HPDE6-E6E7 (cell line): ENCODE data around the gene ABCC10.
"Not testable (repeated sequence)": the region's sequence is repeated elsewhere in the genome, so short reads cannot be mapped to it uniquely, and the experiment has no call there.

ENCODE experiments used
- DNase-seq: peaks from one replicate; pipeline ENCODE4 v3.0.0; 2011; ENCODE audit warnings: missing footprints; ENCODE audit errors: extremely low spot score

Gene ABCC10, protein sequence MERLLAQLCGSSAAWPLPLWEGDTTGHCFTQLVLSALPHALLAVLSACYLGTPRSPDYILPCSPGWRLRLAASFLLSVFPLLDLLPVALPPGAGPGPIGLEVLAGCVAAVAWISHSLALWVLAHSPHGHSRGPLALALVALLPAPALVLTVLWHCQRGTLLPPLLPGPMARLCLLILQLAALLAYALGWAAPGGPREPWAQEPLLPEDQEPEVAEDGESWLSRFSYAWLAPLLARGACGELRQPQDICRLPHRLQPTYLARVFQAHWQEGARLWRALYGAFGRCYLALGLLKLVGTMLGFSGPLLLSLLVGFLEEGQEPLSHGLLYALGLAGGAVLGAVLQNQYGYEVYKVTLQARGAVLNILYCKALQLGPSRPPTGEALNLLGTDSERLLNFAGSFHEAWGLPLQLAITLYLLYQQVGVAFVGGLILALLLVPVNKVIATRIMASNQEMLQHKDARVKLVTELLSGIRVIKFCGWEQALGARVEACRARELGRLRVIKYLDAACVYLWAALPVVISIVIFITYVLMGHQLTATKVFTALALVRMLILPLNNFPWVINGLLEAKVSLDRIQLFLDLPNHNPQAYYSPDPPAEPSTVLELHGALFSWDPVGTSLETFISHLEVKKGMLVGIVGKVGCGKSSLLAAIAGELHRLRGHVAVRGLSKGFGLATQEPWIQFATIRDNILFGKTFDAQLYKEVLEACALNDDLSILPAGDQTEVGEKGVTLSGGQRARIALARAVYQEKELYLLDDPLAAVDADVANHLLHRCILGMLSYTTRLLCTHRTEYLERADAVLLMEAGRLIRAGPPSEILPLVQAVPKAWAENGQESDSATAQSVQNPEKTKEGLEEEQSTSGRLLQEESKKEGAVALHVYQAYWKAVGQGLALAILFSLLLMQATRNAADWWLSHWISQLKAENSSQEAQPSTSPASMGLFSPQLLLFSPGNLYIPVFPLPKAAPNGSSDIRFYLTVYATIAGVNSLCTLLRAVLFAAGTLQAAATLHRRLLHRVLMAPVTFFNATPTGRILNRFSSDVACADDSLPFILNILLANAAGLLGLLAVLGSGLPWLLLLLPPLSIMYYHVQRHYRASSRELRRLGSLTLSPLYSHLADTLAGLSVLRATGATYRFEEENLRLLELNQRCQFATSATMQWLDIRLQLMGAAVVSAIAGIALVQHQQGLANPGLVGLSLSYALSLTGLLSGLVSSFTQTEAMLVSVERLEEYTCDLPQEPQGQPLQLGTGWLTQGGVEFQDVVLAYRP (N-terminal part only)

DNA sequence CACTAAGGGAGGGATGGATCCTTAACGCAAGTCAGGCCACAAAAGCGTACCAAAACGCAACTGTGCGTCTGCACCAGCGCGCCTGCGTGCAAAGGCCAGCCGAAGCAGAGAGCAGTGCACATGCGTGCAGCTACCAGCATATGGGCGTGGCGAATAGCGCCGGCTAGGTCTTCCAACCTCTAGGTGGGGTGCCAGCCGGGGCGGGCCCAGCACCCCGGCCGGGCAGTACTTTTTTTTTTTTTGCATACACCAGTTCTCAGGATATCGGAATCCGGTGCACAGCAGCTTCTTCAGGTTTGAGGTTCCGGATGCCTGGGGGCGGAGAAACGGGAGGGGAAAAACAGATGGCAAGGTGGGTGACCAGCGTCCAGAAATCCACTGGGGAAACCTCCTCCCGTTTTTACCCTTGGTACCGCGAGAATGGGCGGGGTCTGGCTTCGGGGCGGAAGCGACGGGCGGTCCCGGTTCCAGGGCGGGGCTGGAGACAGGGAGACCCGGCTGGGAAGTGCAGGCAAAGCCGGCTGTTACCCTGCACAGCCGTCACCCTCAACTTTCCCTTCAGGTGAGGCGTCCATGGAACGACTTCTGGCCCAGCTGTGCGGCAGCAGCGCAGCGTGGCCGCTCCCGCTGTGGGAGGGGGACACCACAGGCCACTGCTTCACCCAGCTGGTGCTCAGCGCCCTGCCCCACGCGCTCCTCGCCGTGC is at the start of gene ABCC10:
Gene ABCC10, plus strand, starts transcription at position 136 of the 706 bp plus-strand sequence. Its CDS starts 438 bp downstream, at position 574.
- peak; percentile 92 for DNase-seq

DNA sequence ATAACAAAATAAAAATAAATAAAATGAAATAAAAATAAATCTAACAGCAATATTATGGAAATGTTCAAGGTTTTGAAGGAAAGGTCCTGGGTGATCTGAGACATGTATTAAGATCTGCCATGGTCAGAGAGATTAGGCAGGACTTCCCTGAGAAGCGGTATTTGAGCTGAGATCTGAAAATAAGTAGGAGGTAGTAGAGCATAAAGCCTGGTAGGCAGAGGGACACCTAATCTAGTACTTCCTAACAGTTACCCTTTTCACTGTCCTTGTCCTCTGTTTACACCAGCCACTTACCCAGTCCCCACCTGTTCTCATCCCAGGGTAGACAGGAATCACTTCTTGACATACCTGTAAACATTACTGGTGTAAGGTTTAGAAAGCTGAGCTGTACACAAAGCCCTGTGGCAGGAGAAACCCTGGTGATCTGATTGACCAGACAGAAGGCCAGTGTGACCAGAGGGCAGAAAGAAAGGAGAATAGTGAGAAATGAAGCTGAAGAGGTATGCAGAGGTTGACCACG is 49.6 kb upstream of the ABCC10 start:
- DNase-seq = no peak

DNA sequence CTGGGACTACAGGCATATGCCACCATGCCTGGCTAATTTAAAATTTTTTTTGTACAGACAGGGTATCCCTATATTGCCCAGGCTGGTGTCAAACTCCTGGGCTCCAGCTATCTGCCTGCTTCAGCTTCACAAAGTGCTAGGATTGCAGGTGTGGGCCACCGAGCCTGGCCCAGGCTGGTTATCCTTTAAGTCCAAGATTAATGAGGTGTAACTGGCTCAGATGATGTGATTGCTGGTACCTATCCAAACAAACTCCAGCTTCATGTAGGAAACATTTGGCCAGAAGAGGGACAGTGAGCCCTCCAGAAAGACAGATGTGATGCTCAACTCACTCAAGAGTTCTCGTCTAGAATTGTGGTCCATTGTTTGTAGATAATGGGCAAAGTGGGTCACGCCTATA is 48.7 kb upstream of the ABCC10 start:
- no peak for DNase-seq

DNA sequence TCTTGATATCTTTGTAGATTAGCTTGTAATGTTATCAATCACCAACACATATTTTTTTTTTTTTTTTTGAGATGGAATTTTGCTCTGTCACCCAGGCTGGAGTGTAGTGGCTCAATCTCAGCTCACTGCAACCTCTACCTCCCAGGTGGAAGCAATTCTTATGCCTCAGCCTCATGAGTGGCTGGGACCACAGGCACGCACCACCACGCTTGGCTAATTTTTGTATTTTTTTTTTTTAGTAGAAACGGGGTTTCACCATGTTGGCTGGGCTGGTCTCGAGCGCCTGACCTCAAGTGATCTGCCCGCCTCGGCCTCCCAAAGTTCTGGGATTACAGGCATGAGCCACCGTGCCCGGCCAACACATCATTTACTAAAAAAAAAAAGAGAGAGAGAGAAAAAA is 46.5 kb upstream of the ABCC10 start:
- not testable (repeated sequence) for DNase-seq

DNA sequence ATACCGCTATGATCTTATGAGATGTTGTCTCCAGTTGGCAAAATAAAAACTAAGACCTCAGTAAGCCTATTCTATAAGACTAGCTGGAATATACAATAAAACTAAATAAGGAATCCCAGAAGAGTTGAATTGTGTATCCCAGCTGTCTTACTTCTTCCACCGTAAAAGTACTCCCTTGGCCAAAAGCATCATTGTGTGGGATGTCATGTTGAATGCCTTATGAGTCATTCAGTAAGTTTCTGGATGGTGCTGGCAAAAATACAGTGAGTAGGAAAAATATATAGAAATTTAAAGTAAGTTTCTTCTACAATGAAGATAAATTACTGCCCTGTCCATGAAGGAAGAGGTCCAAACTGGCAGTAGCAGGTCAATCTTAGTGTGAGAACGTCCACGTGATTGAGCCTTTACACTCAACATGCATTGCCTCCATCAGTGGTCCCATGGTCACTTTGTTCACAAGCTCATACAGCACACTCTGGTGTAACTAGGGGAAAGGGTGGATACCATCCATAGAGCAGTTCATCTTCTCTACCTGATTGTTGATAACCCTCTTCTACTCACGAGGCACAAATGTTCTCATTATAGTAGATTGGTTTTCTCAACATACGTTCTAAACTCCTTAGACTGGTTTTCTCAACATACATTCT is 44.2 kb upstream of the ABCC10 start:
- DNase-seq = no peak

DNA sequence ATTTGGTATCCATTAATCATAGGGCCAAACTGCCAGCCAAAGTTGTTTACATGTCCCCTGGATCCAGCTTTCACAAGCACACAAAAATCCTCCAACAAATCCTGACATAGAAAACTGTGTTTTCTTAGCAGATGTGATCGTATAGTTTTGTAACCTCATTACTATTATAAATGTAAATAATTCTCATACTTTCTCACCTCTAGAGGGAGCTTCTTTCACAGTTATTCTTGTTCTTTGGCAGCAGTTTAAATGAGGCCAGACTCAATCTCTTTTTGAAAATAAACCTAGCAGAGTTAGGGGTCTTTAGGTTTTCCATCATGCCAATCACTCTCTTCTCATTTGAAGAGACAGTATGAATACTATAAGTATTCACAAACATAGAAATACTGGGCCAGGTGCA is 40.8 kb upstream of the ABCC10 start:
- DNase-seq = no peak

DNA sequence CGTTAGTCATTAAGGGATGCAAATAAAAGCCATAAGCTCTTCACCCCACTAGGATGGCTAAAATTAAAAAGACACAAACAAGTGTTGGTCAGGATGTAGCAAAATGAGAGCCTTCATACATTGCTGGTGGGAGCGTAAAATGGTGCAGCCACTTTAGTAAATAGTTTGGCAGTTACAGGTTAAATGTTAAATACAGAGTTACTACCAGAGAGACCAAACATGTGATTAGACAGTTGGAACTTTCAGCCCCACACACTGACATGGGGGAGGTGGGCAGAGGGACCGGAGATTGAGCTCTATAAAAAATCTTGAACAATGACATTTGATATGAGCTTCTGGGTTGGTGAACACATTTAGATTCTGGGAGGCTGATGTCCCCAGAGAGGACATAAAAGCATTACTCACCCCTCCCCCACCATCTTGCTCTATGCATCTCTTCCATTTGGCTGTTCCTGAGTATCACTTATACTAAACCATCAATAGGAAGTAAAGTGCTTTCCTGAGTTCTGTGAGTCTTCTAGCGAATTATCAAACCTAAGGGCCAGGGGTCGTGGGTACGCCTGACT is 37.5 kb upstream of the ABCC10 start:
- no peak for DNase-seq

DNA sequence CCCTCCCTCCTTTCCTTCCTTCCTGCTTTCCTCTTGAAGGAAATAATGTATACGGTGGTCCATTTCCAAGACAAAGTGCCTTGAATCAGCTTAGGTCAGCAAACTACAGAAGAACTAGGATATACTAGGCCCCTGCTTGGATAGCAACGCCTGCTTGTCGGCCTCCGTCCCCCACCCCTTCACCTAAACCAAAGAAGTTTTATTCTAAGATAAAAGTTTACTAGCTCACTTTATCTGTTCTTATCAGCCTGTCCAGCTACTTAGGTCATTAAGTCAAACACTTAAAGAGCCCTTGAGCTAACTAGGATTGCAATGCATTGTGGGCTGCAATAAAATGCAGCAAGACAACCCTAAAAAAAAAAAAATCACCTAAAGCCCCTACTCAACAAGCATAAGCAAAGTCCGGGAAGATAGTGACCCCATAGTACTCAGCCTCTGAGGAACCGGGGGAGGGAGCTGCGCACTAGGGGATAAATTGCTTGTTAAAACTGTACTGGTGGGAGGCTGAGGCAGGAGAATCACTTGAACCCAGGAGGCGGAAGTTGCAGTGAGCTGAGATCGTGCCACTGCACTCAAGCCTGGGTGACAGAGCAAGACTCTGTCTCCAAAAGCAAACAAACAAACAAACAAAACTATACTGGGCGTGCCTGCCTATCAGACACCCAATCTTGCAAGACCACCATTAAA is 36.4 kb upstream of the ABCC10 start:
- not testable (repeated sequence) for DNase-seq

DNA sequence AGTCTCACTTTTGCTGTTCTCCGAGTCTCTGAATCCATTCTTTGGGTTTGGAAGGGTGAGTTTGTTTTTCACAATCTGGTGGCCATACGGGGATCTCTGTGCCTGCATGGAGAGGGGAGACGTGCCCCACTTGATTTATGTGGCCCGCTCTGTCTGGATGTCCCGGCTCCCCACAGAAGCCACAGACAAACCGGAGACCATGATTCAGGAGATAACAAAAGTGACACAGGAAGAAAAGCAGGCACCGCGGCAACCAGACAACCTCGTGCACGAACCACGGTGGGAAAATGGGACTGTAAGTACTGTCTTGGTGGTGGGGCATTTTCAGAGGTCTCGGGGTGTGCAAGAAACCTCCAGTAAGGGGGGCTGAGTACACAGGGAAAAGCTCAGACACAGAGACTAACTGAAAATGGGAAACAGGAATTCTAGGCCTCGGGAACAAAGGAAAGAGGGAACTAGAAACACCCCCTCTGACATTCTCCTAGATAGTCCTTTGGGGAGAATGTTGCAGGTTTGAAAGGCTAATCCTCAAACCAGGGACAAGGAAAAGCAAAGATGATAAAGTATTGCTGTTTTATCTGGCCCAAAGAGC is 35.8 kb upstream of the ABCC10 start:
- no peak for DNase-seq

DNA sequence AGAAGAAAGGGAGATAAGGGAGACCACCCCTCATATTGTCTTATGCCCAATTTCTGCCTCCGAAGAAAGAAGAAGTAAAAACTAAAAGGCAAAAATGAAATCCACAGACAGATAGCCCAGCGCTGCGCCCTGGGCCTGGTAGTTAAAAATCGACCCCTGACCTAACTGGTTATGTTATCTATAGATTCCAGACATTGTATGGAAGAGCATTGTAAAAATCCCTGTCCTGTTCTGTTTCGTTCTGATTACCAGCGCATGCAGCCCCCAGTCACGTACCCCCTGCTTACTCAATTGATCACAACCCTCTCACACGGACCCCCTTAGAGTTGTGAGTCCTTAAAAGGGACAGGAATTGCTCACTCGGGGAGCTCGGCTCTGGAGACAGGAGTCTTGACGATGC is 34.2 kb upstream of the ABCC10 start:
- DNase-seq = not testable (repeated sequence)

DNA sequence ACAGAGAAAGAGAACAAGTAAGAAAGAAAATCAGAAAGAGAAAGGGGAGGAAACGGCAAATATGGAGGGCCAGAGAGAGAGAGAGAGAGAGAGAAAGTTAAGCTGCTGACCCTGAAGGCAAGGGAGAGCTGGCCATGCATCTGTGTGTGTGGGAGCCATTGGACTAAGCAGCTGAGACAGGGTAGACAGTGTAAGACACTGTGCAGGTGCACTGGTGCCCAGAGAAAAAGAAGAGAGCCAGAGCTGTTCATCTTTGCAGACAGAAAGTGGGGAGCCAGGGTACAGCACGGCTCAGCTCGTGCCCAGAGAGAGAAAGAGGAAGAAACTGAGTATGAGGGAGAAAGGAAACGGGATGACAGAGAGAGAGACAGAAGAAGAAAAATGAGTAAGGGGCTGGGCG is 33.7 kb upstream of the ABCC10 start:
- no peak for DNase-seq

DNA sequence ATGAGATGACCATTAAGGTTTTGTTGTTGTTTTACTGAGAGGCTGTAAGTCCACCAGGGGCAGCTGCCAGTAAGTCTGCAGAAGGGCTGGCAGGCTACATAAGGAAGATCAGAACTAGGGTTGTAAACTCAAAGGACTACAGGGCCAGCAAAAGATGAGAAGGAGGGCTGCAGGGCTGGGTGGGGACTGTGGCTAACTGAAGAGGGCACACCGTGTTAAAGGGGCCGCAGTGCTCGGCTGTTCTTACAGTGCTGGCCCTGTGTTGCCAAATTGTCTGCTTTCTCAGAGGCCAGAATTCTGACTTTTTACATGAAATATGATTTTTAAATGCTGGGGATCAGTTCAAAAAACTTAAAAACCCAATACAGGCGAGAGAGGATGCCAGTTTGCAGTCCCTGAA is 32.4 kb upstream of the ABCC10 start:
- no peak for DNase-seq

DNA sequence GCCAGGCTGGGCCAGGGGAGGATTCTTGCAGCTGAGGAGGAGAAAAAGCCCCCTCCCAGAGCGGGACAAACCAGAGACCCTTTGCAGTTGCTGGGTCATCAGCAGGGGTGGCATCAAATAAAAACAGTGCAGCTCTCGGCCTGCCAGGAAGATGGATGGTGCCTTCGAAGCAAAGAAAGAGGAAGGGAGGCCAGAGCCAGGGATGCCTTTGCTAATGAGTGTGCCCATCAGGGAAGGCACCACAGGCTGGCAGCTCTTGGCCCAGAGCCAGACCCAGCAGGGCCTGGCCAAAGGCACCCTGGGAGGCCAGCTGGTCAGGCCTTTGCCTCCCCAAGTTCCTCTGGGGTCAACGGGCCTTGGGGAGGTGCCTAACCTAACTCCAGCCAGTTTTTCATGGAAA is 31.6 kb upstream of the ABCC10 start:
- DNase-seq = no peak

DNA sequence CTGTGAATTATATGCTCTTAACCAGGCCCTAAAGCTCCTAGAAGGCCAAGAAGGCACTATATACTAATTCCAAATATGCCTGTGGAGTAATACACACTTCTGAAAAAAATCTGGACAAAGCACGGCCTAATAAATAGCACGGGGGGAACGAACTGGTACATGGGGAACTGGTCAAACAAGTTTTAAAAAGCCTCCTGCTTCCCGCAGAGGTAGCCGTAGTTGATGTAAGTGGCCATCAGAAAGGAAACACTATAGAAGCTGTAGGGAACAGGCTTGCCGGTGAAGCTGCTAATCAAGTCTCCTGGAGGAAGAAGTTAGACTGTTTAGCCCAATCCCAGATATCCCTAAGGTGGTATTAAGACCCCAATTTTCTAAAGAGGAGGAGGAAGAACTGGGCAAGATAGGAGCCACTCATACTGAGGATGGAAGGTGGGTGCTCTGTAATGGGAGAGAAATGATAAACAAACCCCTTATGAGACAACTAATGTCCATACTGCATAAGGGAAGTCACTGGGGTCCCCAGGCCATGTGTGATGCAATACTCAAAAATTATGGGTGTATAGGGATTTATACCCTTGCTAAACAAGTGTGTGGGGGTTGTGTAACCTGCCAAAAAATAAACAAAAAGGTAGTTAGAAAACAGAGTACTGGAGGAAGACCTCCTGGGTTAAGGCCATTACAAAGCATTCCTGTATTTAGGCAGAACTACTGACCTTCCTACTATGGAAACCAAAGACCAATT is 30.8 kb upstream of the ABCC10 start:
- DNase-seq = no peak

DNA sequence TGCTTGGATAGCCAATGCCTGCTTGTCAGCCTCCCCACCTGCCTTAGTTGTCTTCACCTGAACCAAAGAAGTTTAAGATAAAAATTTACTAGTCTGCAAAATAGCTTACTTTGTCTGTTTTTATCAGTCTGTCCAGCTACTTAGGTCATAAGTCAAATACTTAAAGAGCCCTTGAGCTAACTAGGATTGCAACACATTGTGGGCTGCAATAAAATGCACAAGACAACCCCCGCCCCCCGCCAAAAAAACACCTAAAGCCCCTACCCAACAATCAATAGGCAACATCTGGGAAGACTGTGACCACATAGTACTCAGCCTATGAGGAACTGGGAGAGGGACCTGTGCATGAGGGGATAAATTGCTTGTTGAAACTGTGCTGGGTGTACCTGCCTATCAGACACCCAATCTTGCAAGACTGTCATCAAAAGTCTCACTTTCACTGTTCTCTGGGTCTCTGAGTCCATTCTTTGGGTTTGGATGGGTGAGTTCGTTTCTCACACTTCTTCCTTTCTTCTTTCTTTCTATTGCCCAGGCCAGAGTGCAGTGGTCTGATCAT is 27.3 kb upstream of the ABCC10 start:
- DNase-seq = no peak

DNA sequence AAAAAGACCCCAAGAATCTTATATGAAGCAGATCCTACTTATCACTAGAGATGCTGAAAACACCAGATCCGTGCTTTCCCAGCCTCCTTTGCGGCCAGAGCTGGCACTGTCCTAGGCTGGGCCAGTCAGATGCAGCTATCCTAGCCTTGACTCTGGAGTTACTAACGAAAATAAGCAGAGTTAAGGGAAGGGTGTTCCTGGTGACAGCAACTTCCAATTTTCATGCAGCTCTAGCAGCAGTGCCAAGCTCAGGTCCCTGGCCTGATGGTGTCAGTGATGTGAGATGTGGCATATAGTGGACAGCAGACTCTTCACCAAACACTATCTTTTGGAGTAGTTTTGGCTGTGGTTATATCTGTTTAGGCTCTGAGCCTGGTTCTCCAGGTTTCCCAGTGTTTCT is 25.6 kb upstream of the ABCC10 start:
- no peak for DNase-seq

DNA sequence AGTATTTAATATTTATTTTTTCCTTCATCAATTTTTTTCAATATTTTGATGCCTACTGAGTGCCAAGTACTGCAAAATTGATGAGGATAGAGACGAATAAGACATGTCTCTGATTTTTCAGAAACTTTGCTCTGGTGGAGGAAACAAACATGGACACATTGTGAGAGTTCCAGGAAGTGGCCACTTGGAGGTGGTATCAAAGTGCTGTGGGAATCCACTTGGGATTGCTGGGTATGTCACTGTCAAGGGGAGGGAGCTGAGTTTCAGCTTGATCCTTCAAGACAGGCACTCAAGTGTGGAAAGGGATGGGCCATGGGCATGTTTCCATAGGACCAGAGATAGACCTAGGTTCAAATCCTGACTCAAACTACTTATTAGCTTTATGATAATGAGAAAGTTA is 24.5 kb upstream of the ABCC10 start:
- no peak for DNase-seq

DNA sequence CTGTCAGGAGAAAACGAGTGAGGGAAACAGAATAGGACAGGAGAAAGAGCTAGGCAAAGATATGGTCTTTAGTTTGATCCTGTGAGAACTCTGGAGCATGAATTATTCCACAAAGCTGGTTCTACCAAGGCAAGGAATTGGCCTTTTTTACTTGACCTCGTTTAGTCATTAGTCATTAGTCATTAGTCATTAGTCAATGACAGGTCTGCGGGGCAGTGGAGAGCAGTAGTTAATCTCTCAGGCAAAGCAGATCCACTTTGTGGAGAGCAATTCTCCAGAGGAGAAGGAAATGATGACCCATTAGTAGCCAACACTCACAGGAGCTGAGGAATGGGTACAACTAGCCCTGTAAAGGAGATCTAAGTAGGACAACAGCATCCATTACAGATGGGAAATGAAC is 22.0 kb upstream of the ABCC10 start:
- DNase-seq = peak; percentile 63
